Astrocyte (in vitro differentiated cells and primary cell): ENCODE measurements around the gene WNT3A.

Source experiments
- EZH2 ChIP-seq: IDR thresholded peaks from 2 replicates; pipeline ENCODE4 v1.6.1; 2012; ENCODE audit warnings: mild to moderate bottlenecking, low read length, inconsistent platforms; ENCODE audit not compliant: insufficient read depth
- TF ChIP-seq, protein P1 (sequence below): IDR thresholded peaks from 2 replicates; pipeline ENCODE4 v1.5.1; 2011; ENCODE audit warnings: low read depth, mild to moderate bottlenecking, inconsistent platforms, low read length, moderate library complexity; ENCODE audit not compliant: insufficient read depth

DNA sequence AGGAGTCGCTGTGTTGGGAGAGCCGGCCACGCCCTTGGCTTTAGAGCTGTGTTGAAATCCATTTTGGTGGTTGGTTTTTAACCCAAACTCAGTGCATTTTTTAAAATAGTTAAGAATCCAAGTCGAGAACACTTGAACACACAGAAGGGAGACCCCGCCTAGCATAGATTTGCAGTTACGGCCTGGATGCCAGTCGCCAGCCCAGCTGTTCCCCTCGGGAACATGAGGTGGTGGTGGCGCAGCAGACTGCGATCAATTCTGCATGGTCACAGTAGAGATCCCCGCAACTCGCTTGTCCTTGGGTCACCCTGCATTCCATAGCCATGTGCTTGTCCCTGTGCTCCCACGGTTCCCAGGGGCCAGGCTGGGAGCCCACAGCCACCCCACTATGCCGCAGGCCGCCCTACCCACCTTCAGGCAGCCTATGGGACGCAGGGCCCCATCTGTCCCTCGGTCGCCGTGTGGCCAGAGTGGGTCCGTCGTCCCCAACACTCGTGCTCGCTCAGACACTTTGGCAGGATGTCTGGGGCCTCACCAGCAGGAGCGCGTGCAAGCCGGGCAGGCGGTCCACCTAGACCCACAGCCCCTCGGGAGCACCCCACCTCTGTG is 91.6 kb downstream of the WNT3A start:
- no peak for TF ChIP-seq EZH2
- TF ChIP-seq, protein P1, sequence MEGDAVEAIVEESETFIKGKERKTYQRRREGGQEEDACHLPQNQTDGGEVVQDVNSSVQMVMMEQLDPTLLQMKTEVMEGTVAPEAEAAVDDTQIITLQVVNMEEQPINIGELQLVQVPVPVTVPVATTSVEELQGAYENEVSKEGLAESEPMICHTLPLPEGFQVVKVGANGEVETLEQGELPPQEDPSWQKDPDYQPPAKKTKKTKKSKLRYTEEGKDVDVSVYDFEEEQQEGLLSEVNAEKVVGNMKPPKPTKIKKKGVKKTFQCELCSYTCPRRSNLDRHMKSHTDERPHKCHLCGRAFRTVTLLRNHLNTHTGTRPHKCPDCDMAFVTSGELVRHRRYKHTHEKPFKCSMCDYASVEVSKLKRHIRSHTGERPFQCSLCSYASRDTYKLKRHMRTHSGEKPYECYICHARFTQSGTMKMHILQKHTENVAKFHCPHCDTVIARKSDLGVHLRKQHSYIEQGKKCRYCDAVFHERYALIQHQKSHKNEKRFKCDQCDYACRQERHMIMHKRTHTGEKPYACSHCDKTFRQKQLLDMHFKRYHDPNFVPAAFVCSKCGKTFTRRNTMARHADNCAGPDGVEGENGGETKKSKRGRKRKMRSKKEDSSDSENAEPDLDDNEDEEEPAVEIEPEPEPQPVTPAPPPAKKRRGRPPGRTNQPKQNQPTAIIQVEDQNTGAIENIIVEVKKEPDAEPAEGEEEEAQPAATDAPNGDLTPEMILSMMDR = no peak
